Measurements from ENCODE around the gene THPO. TPM values are rescaled to one million over a fixed set of nuclear protein-coding genes. Genes with fewer than 3 reads are reported as not detected.
A peak's percentile ranks its signal among the peaks of the same experiment; 100 is the strongest.

The THPO gene
- total RNA-seq, 2 donors from 2014 or later, result 1.4 to 1.7 TPM

DNA sequence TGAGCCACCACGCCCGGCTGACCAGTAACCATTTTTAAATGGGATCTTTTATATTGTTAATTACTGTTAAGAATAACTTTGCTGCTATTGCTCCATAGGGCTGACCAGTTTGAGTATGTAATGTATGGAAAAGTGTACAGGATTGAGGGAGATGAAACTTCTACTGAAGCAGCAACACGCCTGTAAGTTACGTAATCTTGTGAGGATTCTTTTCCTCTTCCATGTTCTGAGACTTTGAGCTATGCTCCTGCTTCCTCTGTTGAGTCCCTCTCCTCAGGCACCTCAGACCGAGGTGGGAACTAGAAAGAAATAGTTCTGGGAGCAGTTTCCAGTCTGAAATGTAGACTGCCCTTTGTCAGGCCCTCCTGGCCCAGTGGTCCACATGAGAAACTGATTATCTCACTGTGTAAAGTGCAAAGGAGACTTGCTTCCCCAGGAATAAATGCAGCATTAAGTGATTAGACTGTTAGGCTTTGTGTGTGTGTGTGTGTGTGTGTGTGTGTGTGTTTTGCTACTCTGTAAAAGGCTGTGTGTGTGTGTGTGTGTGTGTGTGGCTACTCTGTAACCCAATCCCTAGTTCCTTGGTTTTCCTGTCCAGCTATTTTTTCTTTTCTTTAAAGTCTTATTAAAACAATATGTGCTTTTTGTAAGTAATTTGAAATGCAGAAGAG lies 11.3 kb downstream of the THPO start:
- no peak overlapping the region for H3K27ac ChIP-seq (ENCODE audit: low read depth, low read length)
- H3K36me3 ChIP-seq (ENCODE audit: control insufficient read depth, insufficient read depth, low read length), result peaks cover 49% of the 10 kb centered on the region
- no peak overlapping the region for H3K9ac ChIP-seq (ENCODE audit: extremely low read depth, low read length, poor library complexity, severe bottlenecking)
- no peaks in the 10 kb centered on the region for H3K9me3 ChIP-seq (ENCODE audit: control insufficient read depth, low read length)
- Mint-ChIP-seq H3K36me3 (ENCODE audit: low read depth) (peaks cover 49% of the 10 kb centered on the region), H3K4me3 (no peak overlapping the region), H3K27ac (no peak overlapping the region), H3K4me1 (peaks cover 27% of the 10 kb centered on the region), H3K27me3 (ENCODE audit: insufficient read depth) (no peaks in the 10 kb centered on the region), H3K9me3 (no peaks in the 10 kb centered on the region)
- 92 to 95% methylated on average over 5 of the region's 5 CpGs for WGBS, 2 experiments (ENCODE audit: insufficient coverage in 1 of 2, insufficient read length in 1 of 2)
- no peak overlapping the region for H3K4me3 ChIP-seq (ENCODE audit: low read length)
- no peak for TF ChIP-seq CTCF (conservative IDR thresholded peaks at IDR 0.05)
- DNase-seq, result no peak
- peaks cover 2% of the 10 kb centered on the region for H3K4me1 ChIP-seq (ENCODE audit: control insufficient read depth, insufficient read depth, low read length)
- no peaks in the 10 kb centered on the region for H3K27me3 ChIP-seq (ENCODE audit: control insufficient read depth, insufficient read depth, low read length, poor library complexity, severe bottlenecking)

DNA sequence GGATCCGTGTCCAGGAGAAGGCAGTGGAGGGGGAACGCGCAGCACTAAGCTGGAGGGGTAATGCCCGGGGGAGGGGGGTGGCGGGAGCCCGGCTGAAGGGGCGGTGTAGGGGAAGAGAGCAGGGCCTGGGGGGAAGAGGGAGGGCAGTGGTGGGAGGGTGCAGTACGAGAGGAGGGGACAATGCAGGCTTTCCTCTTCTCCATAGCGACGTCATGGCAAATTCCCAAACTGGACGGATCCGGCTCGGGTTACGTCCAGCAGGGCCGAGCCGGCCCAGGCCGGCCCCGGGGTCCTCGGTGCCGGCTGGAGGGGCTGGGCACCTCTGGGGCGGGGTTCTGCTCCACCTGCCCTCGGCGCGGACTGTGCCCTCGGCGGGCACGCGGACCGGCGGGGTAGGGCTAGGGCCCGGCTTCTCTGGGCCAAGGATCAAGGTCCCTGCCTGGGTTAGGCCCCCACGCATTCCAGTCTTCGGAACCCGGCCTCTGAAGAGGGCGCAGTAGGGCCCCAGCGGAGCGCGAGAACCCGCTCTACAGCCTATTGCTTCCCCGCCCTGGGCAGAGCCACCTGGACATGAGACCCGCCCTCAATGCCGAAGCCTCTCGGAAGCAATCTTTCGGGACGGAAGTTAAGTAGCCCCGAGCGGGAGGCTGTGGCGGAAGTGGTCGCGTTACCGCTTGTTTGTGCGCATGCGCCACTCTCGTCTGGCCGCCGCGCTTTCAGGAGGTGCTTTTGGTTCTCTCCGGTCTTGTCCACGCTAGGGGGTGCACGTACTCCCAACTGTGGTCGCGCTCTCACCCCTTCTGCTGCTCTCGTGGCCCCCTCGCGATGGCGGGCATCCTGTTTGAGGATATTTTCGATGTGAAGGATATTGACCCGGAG lies 15.1 kb downstream of the THPO start:
- H3K27me3 ChIP-seq (ENCODE audit: control insufficient read depth, insufficient read depth, low read length, poor library complexity, severe bottlenecking), result no peaks in the 10 kb centered on the region
- peak overlapping the region; percentile 100 for H3K27ac ChIP-seq (ENCODE audit: low read depth, low read length)
- H3K9ac ChIP-seq (ENCODE audit: extremely low read depth, low read length, poor library complexity, severe bottlenecking), result peak overlapping the region; percentile 99
- no peaks in the 10 kb centered on the region for H3K9me3 Mint-ChIP-seq
- peak; percentile 98 for DNase-seq
- no peaks in the 10 kb centered on the region for H3K4me1 ChIP-seq (ENCODE audit: control insufficient read depth, insufficient read depth, low read length)
- H3K4me3 Mint-ChIP-seq, result peak overlapping the region; percentile 86
- peaks cover 41% of the 10 kb centered on the region for H3K36me3 Mint-ChIP-seq (ENCODE audit: low read depth)
- TF ChIP-seq CTCF (conservative IDR thresholded peaks at IDR 0.05), result peak; percentile 68
- H3K27ac Mint-ChIP-seq, result peak overlapping the region; percentile 96
- peaks cover 42% of the 10 kb centered on the region for H3K36me3 ChIP-seq (ENCODE audit: control insufficient read depth, insufficient read depth, low read length)
- peaks cover 2% of the 10 kb centered on the region for H3K27me3 Mint-ChIP-seq (ENCODE audit: insufficient read depth)
- peak overlapping the region; percentile 97 for H3K4me3 ChIP-seq (ENCODE audit: low read length)
- peaks cover 27% of the 10 kb centered on the region for H3K4me1 Mint-ChIP-seq
- H3K9me3 ChIP-seq (ENCODE audit: control insufficient read depth, low read length), result no peaks in the 10 kb centered on the region
- WGBS, 2 experiments (ENCODE audit: insufficient coverage in 1 of 2, insufficient read length in 1 of 2), result 0% methylated on average over 29 to 68 of the region's 68 CpGs

DNA sequence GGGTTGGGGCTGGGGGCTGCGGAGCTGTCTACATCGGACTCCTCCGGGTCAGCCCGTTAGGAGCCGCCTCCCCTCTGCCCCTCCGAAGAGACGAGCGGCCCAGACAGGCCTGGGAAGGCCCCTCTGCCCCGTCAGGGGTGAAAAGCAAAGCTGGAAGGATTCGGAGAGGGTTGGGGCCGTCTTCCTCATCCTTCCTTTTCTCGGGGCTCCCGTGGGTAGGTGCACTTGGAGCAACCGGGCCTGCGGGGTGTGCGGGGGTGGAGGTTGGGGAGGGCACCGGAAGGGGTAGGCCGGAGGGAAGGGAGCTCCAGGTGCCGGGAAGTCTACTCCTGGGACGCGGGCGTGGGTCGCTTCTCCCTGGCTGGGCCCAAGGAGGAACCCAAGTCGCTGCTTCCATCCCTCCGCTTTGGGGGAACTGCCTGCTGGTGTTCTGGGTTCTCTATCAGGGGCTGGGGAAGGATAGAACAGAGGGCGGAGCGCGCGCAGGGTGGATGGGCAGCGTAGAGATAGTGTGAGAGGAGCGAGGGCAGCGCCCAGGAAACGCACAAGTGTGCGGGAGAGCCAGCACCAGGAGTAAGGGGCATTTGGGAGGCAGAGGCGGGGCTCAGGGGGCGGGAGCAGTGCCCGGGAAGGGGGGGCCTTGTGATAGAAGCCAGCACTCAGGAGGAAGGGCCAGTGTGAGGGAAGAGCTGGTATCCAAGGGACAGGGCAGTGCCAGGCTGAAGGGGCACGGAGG lies 15.9 kb downstream of the THPO start:
- H3K4me1 ChIP-seq (ENCODE audit: control insufficient read depth, insufficient read depth, low read length), result no peaks in the 10 kb centered on the region
- no peak for TF ChIP-seq CTCF (conservative IDR thresholded peaks at IDR 0.05)
- H3K27me3 Mint-ChIP-seq (ENCODE audit: insufficient read depth), result peaks cover 2% of the 10 kb centered on the region
- H3K36me3 Mint-ChIP-seq (ENCODE audit: low read depth), result peaks cover 35% of the 10 kb centered on the region
- peak overlapping the region; percentile 100 for H3K27ac ChIP-seq (ENCODE audit: low read depth, low read length)
- DNase-seq, result peak; percentile 88
- H3K4me3 Mint-ChIP-seq, result peak overlapping the region; percentile 86
- peaks cover 27% of the 10 kb centered on the region for H3K4me1 Mint-ChIP-seq
- peak overlapping the region; percentile 92 for H3K27ac Mint-ChIP-seq
- H3K9me3 ChIP-seq (ENCODE audit: control insufficient read depth, low read length), result no peaks in the 10 kb centered on the region
- peaks cover 41% of the 10 kb centered on the region for H3K36me3 ChIP-seq (ENCODE audit: control insufficient read depth, insufficient read depth, low read length)
- 0% methylated on average over 9 to 38 of the region's 38 CpGs for WGBS, 2 experiments (ENCODE audit: insufficient coverage in 1 of 2, insufficient read length in 1 of 2)
- H3K27me3 ChIP-seq (ENCODE audit: control insufficient read depth, insufficient read depth, low read length, poor library complexity, severe bottlenecking), result no peaks in the 10 kb centered on the region
- peak overlapping the region; percentile 99 for H3K9ac ChIP-seq (ENCODE audit: extremely low read depth, low read length, poor library complexity, severe bottlenecking)
- H3K9me3 Mint-ChIP-seq, result no peaks in the 10 kb centered on the region
- peak overlapping the region; percentile 97 for H3K4me3 ChIP-seq (ENCODE audit: low read length)
